MM.1S (cell line): ENCODE measurements around the gene FHOD1.

Experiments used
- EZH2 ChIP-seq: fragments of 300-600 bp; sonication (generic); optimal IDR thresholded peaks from 2 replicates; pipeline ENCODE3; 2017; ENCODE audit warnings: low read depth, mild to moderate bottlenecking, antibody characterized with exemption, low read length, mixed read lengths
- EZH2phosphoT487 ChIP-seq: fragments of 300-600 bp; sonication (generic); IDR thresholded peaks from 2 replicates; pipeline ENCODE4 v1.6.1; 2018; ENCODE audit warnings: antibody characterized with exemption, low read length
- TF ChIP-seq, protein P1 (sequence below): fragments of 300-600 bp; sonication (generic); IDR thresholded peaks from 2 replicates; pipeline ENCODE4 v1.5.1; 2016; ENCODE audit warnings: antibody characterized with exemption, low read length, mixed read lengths

DNA sequence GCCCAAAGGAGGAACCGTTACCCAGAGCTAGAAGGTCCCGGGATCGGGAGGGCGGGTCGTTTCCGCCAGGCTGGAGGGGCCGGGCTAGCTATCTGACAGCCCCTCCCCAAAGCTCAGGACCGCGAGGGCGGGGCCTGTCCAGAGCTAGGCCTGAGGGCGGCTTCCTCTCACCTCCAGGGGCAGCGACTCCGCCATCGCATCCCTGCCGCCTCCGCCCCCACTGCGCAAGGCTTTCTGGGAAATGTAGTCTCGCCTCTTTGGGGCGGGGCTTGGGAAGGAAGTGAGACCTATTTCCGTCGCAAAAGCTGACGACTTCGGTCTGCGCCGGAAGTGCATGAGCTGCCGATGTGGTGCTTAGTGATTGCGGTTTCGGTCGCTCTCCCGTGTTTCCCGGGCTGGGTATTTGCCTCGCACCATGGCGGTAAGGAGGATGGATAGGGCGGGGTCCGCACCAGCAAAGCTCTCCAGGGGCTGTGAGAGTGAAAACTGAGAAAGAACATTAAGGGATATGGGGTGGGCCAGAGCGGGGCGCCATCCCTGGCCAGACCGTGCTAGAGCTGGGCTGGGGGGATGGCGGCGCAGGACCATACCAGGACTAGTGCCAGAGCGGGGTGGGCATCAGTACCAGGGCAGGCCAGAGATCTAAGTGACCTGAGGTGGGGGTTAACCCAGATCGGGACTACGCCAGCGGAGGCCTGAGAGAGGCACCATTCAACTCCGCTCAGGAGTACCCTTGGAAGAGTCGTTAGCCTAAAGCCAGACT lies 20.3 kb downstream of the FHOD1 start, which contains the start of gene TMEM208:
- TF ChIP-seq, protein P1, sequence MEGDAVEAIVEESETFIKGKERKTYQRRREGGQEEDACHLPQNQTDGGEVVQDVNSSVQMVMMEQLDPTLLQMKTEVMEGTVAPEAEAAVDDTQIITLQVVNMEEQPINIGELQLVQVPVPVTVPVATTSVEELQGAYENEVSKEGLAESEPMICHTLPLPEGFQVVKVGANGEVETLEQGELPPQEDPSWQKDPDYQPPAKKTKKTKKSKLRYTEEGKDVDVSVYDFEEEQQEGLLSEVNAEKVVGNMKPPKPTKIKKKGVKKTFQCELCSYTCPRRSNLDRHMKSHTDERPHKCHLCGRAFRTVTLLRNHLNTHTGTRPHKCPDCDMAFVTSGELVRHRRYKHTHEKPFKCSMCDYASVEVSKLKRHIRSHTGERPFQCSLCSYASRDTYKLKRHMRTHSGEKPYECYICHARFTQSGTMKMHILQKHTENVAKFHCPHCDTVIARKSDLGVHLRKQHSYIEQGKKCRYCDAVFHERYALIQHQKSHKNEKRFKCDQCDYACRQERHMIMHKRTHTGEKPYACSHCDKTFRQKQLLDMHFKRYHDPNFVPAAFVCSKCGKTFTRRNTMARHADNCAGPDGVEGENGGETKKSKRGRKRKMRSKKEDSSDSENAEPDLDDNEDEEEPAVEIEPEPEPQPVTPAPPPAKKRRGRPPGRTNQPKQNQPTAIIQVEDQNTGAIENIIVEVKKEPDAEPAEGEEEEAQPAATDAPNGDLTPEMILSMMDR, result peak; percentile 21
- no peak for TF ChIP-seq EZH2phosphoT487
- TF ChIP-seq EZH2, result no peak
